IMR-90 (cell line): Measurements from ENCODE around the gene PIGU. TPM values are rescaled to one million over a fixed set of nuclear protein-coding genes. Genes with fewer than 3 reads are reported as not detected.

Experiments used
- ATAC-seq: fragments of 200-7000 bp; cut with Tn5 transposase; 2 replicates; pipeline ENCODE4 v1.9.1; 2020; ENCODE audit warnings: low read depth, mild to moderate bottlenecking, moderate library complexity
- BruUV-seq: library from RNA; stranded (reverse); fragments of 400-500 nt; replicated peaks from 2 replicates; lab custom pipeline; 2021; lab: Mats Ljungman, UMichigan
- CTCF ChIA-PET: fragments of 300-600 bp; formaldehyde crosslinking; extraction: SDS; loops from one replicate; lab custom pipeline; 2021; ENCODE audit warnings: antibody characterized with exemption; lab: Yijun Ruan, JAX
- POLR2A ChIA-PET: fragments of 300-600 bp; sonication (Branson Sonifier 250); formaldehyde crosslinking; loops from one replicate; lab custom pipeline; 2022; ENCODE audit warnings: antibody characterized with exemption; ENCODE audit not compliant: unreplicated experiment; lab: Charles Lee
- DNase-seq: peaks from one replicate; pipeline ENCODE4 v3.0.0; 2013
- H2AFZ ChIP-seq: replicated peaks from 2 replicates; pipeline ENCODE3; 2013; ENCODE audit warnings: low read length, mild to moderate bottlenecking; ENCODE audit not compliant: poor library complexity
- H2AK5ac ChIP-seq: 2 replicates; pipeline ENCODE4 v1.6.1; 2013; ENCODE audit warnings: low read depth, low read length, inconsistent platforms
- H2AK9ac ChIP-seq: replicated peaks from 2 replicates; pipeline ENCODE3; 2013; ENCODE audit warnings: mild to moderate bottlenecking, low read depth, low read length, moderate library complexity; ENCODE audit not compliant: poor library complexity
- H2BK120ac ChIP-seq: 2 replicates; pipeline ENCODE4 v1.6.1; 2013; ENCODE audit warnings: low read depth, low read length, inconsistent platforms
- H2BK15ac ChIP-seq: 3 replicates; pipeline ENCODE4 v1.6.1; 2013; ENCODE audit warnings: low read depth, low read length, inconsistent platforms
- H2BK20ac ChIP-seq: 2 replicates; pipeline ENCODE4 v1.6.1; 2013; ENCODE audit warnings: low read depth, mild to moderate bottlenecking, inconsistent platforms, low read length, moderate library complexity
- H2BK5ac ChIP-seq: 2 replicates; pipeline ENCODE4 v1.6.1; 2013; ENCODE audit warnings: mild to moderate bottlenecking, low read depth, low read length, inconsistent platforms; ENCODE audit not compliant: poor library complexity, severe bottlenecking
- H3K14ac ChIP-seq: replicated peaks from 2 replicates; pipeline ENCODE4 v1.6.1; 2013; ENCODE audit warnings: low read depth, low read length, inconsistent platforms
- H3K18ac ChIP-seq: 2 replicates; pipeline ENCODE4 v1.6.1; 2013; ENCODE audit warnings: low read depth, low read length, control low read depth
- H3K23ac ChIP-seq: 2 replicates; pipeline ENCODE4 v1.6.1; 2013; ENCODE audit warnings: low read depth, low read length, inconsistent platforms
- H3K27ac ChIP-seq: 2 replicates; pipeline ENCODE4 v1.5.1; 2013; ENCODE audit warnings: mild to moderate bottlenecking, control low read depth, low read length; ENCODE audit not compliant: insufficient read depth
- H3K27me3 ChIP-seq: 2 replicates; pipeline ENCODE4 v1.6.1; 2013; ENCODE audit warnings: low read length; ENCODE audit not compliant: control insufficient read depth, insufficient read depth
- H3K36me3 ChIP-seq: 2 replicates; pipeline ENCODE4 v1.6.1; 2013; ENCODE audit warnings: low read length, mixed read lengths; ENCODE audit not compliant: control insufficient read depth, insufficient read depth
- H3K4ac ChIP-seq: 2 replicates; pipeline ENCODE4 v1.6.1; 2013; ENCODE audit warnings: low read depth, low read length, inconsistent platforms
- H3K4me1 ChIP-seq: 2 replicates; pipeline ENCODE4 v1.6.1; 2013; ENCODE audit warnings: low read length, mixed read lengths; ENCODE audit not compliant: control insufficient read depth, insufficient read depth
- H3K4me2 ChIP-seq: 2 replicates; pipeline ENCODE4 v1.6.1; 2013; ENCODE audit warnings: low read depth, mild to moderate bottlenecking, control low read depth, low read length, moderate library complexity
- H3K4me3 ChIP-seq: 2 replicates; pipeline ENCODE4 v1.5.1; 2013; ENCODE audit warnings: low read depth, mild to moderate bottlenecking, control low read depth, low read length, moderate library complexity; ENCODE audit not compliant: insufficient read depth
- H3K56ac ChIP-seq: 2 replicates; pipeline ENCODE4 v1.6.1; 2013; ENCODE audit warnings: low read length, inconsistent platforms; ENCODE audit not compliant: insufficient read depth; ENCODE audit errors: extremely low read depth
- H3K79me1 ChIP-seq, 2 experiments: 2 replicates each; pipeline ENCODE4 v1.6.1; 2013; ENCODE audit warnings: low read length in 2 of 2, inconsistent platforms in 1 of 2, low read depth in 1 of 2
- H3K9ac ChIP-seq: 2 replicates; pipeline ENCODE4 v1.6.1; 2013; ENCODE audit warnings: low read depth, low read length, control low read depth
- H3K9me1 ChIP-seq: 2 replicates; pipeline ENCODE4 v1.6.1; 2013; ENCODE audit warnings: low read length, inconsistent platforms; ENCODE audit not compliant: insufficient read depth
- H3K9me3 ChIP-seq: 2 replicates; pipeline ENCODE4 v1.6.1; 2013; ENCODE audit warnings: low read length; ENCODE audit not compliant: control insufficient read depth, insufficient read depth
- H4K20me1 ChIP-seq: 2 replicates; pipeline ENCODE4 v1.6.1; 2013; ENCODE audit warnings: low read length, inconsistent platforms; ENCODE audit not compliant: insufficient read depth
- H4K5ac ChIP-seq: 2 replicates; pipeline ENCODE4 v1.6.1; 2013; ENCODE audit warnings: mild to moderate bottlenecking, low read depth, low read length, control low read depth
- H4K8ac ChIP-seq, 2 experiments: 2 replicates each; pipeline ENCODE4 v1.6.1; 2013; ENCODE audit warnings: low read depth in 2 of 2, low read length in 2 of 2, control low read depth in 1 of 2, inconsistent platforms in 1 of 2
- H4K91ac ChIP-seq: 2 replicates; pipeline ENCODE4 v1.6.1; 2013; ENCODE audit warnings: low read depth, low read length, inconsistent platforms; ENCODE audit not compliant: insufficient read depth
- BHLHE40 ChIP-seq: fragments of 150-350 bp; IDR thresholded peaks from 2 replicates; pipeline ENCODE4 v1.6.1; 2016; ENCODE audit warnings: mild to moderate bottlenecking, low read depth, low read length
- CEBPB ChIP-seq: IDR thresholded peaks from 2 replicates; pipeline ENCODE4 v1.6.1; 2012; ENCODE audit warnings: low read depth, low read length, improper control_type of control experiment
- CHD1 ChIP-seq: IDR thresholded peaks from 2 replicates; pipeline ENCODE4 v1.6.1; 2012; ENCODE audit warnings: low read depth, low read length, improper control_type of control experiment
- FOS ChIP-seq: fragments of 150-350 bp; IDR thresholded peaks from 2 replicates; pipeline ENCODE4 v1.6.1; 2016; ENCODE audit warnings: low read depth, low read length
- MAFK ChIP-seq: IDR thresholded peaks from 2 replicates; pipeline ENCODE4 v1.6.1; 2012; ENCODE audit warnings: low read depth, low read length, improper control_type of control experiment
- MAZ ChIP-seq: IDR thresholded peaks from 2 replicates; pipeline ENCODE4 v1.6.1; 2012; ENCODE audit warnings: low read depth, mild to moderate bottlenecking, low read length, improper control_type of control experiment, moderate library complexity, borderline replicate concordance
- MXI1 ChIP-seq: IDR thresholded peaks from 2 replicates; pipeline ENCODE4 v1.6.1; 2012; ENCODE audit warnings: low read depth, mild to moderate bottlenecking, low read length, moderate library complexity, borderline replicate concordance
- POLR2A ChIP-seq: IDR thresholded peaks from 2 replicates; pipeline ENCODE4 v1.6.1; 2012; ENCODE audit warnings: mild to moderate bottlenecking, low read depth, low read length
- RAD21 ChIP-seq: IDR thresholded peaks from 2 replicates; pipeline ENCODE4 v1.6.1; 2012; ENCODE audit warnings: low read length, improper control_type of control experiment
- RFX5 ChIP-seq: IDR thresholded peaks from 2 replicates; pipeline ENCODE4 v1.8.0; 2012; ENCODE audit warnings: low read depth, mild to moderate bottlenecking, low read length, moderate library complexity
- WGBS, 2 experiments: methylation state at CpG; one replicate each; pipeline versions ENCODE4 v1.1.5 to v1.1.7; 2013; ENCODE audit warnings: missing lambda C conversion rate in 2 of 2; ENCODE audit not compliant: insufficient read length in 1 of 2; ENCODE audit errors: extremely low coverage in 2 of 2; 5-methylcytosine and 5-hydroxymethylcytosine counted together
- dilution Hi-C: fragments of 300-500 bp; cut with HindIII; formaldehyde crosslinking; loops from one replicate; pipeline ENCODE4 v1.14.3; 2018; ENCODE audit warnings: low sequenced_read_pairs; ENCODE audit not compliant: unreplicated experiment
- in situ Hi-C: fragments of 300-500 bp; cut with MboI; formaldehyde crosslinking; loops from 3 replicates; pipeline ENCODE4 v1.14.3; 2019; ENCODE audit warnings: low sequenced_read_pairs, inconsistent platforms, mixed read lengths
- intact Hi-C: fragments of 100-400 bp; cut with micrococcal nuclease; formaldehyde crosslinking; loops from 2 replicates; pipeline ENCODE4 v1.10.0; 2022
- polyA plus RNA-seq, 3 experiments: library from polyadenylated mRNA; depleted of rRNA; stranded (reverse); fragments of >200 nt; gene quantifications; 2 replicates each; pipeline ENCODE4 v1.2.3, GENCODE V29; 2012; ENCODE audit warnings: low replicate concordance in 1 of 3
- total RNA-seq: library from RNA; depleted of rRNA; stranded (reverse); fragments of >200 nt; gene quantifications from 2 replicates; pipeline ENCODE4 v1.2.3, GENCODE V29; 2012

PIGU gene
- total and polyA plus RNA-seq, 2 of the 4 experiments (the other 2 are of a cell fraction): 11.1 to 31.1 TPM

- Histone ChIP-seq H4K8ac (no peak overlapping the region), H2BK120ac (no peak overlapping the region), H3K4me2 (no peak overlapping the region), H3K23ac (no peak overlapping the region), H2AK5ac (no peak overlapping the region; the same call in 1 of the 2 replicates), H3K4me3 (no peak overlapping the region), H3K27ac (no peak overlapping the region), H3K9ac (no peak overlapping the region), H3K14ac (no peak overlapping the region), H3K79me1 (peaks cover 46 to 84% of the 10 kb centered on the region in 2 experiments), H4K20me1 (peaks cover 17% of the 10 kb centered on the region), H3K27me3 (no peaks in the 10 kb centered on the region), H4K5ac (no peak overlapping the region), H3K18ac (no peak overlapping the region), H3K4ac (no peak overlapping the region), H3K36me3 (peaks cover 82% of the 10 kb centered on the region), H2BK5ac (no peak overlapping the region), H2AK9ac (no peak overlapping the region), H3K56ac (no peak overlapping the region), H2BK15ac (no peak overlapping the region), H4K91ac (no peak overlapping the region), H3K9me3 (no peaks in the 10 kb centered on the region), H2BK20ac (no peak overlapping the region), H3K4me1 (peaks cover 13% of the 10 kb centered on the region), H2AFZ (no peak overlapping the region), H3K9me1 (peaks cover 36% of the 10 kb centered on the region)
- ChIA-PET POLR2A (no interaction called here), CTCF (no interaction called here)
- no peak for ATAC-seq
- 80% methylated on average over 7 of the region's 8 CpGs; no CpG with 5 or more reads in 1 of the 2 experiments for WGBS, 2 experiments
- in situ Hi-C loops (no loop called here), dilution Hi-C loops (no loop called here), intact Hi-C loops (no loop called here)
- TF ChIP-seq MAZ (no peak), RFX5 (no peak), FOS (no peak), MXI1 (no peak), CHD1 (no peak), MAFK (no peak), CEBPB (no peak), RAD21 (no peak), POLR2A (no peak), BHLHE40 (no peak)
- BruUV-seq: no TSS peak
- DNase-seq: no peak
These were observed 144.6 kb downstream of the PIGU start for GRCh38 chr20:34532320-34532719.
